ENCODE data around the gene SBSN. TPM values are rescaled to one million over a fixed set of nuclear protein-coding genes. Genes with fewer than 3 reads are reported as not detected.

Gene SBSN
- total RNA-seq, 3 donors from 2014 or later = not detected

Other genes with a start within 250 kb of the SBSN start
- gene HAMP, start 245.8 kb downstream of the SBSN start, total RNA-seq = 1 to 10 TPM in 1 of 3 donors, not detected in 2; 1.5 TPM
- gene MAG, start 236.2 kb downstream of the SBSN start, total RNA-seq = 1 to 10 TPM in 1 of 3 donors, not detected in 2; 4.2 TPM
- 1 to 10 TPM in 2 of 3 donors, under 1 TPM in 1; 0.33 to 7.8 (median 4.8) TPM for gene CD22, start 199.1 kb downstream of the SBSN start, total RNA-seq
- not detected for gene FFAR1, start 180.4 kb downstream of the SBSN start, total RNA-seq
- gene FFAR3, start 169.9 kb downstream of the SBSN start, total RNA-seq = under 1 TPM in 2 of 3 donors, not detected in 1; 0.16 to 0.33 TPM
- under 1 TPM in 1 of 3 donors, not detected in 2; 0.66 TPM for gene GPR42, start 157.2 kb downstream of the SBSN start, total RNA-seq
- gene FFAR2, start 80.1 kb downstream of the SBSN start, total RNA-seq = under 1 TPM in 1 of 3 donors, not detected in 2; 0.15 TPM
- gene KRTDAP, start 37.8 kb downstream of the SBSN start, total RNA-seq = not detected
- gene DMKN, start 14.7 kb downstream of the SBSN start, total RNA-seq = 100 to 1,000 TPM in 1 of 3 donors, 10 to 100 TPM in 1, under 1 TPM in 1; 0.96 to 135 (median 61.0) TPM
- gene GAPDHS, start 5.1 kb upstream of the SBSN start, total RNA-seq = not detected
- 10 to 100 TPM; 67.4 to 91.8 (median 91.8) TPM for gene TMEM147, start 17.3 kb upstream of the SBSN start, total RNA-seq
- gene ATP4A, start 35.3 kb upstream of the SBSN start, total RNA-seq = not detected
- gene PMIS2, start 57.9 kb upstream of the SBSN start, total RNA-seq = not detected
- 10 to 100 TPM in 1 of 3 donors, 1 to 10 TPM in 2; 5.9 to 13.0 (median 9.5) TPM for gene HAUS5, start 84.4 kb upstream of the SBSN start, total RNA-seq
- gene RBM42, start 100.7 kb upstream of the SBSN start, total RNA-seq = 10 to 100 TPM; 44.6 to 51.4 (median 44.6) TPM
- gene ETV2, start 113.4 kb upstream of the SBSN start, total RNA-seq = under 1 TPM in 1 of 3 donors, not detected in 2; 0.59 TPM
- gene COX6B1, start 120.0 kb upstream of the SBSN start, total RNA-seq = 100 to 1,000 TPM; 320 to 418 (median 391) TPM
- gene UPK1A, start 138.2 kb upstream of the SBSN start, total RNA-seq = not detected
- gene ZBTB32, start 176.2 kb upstream of the SBSN start, total RNA-seq = under 1 TPM in 1 of 3 donors, not detected in 2; 0.33 TPM
- 10 to 100 TPM; 14.2 to 16.2 (median 16.1) TPM for gene KMT2B, start 189.7 kb upstream of the SBSN start, total RNA-seq
- 10 to 100 TPM in 2 of 3 donors, 1 to 10 TPM in 1; 8.8 to 16.1 (median 14.1) TPM for gene IGFLR1, start 214.1 kb upstream of the SBSN start, total RNA-seq
- gene U2AF1L4, start 217.1 kb upstream of the SBSN start, total RNA-seq = 10 to 100 TPM; 15.7 to 37.5 (median 19.5) TPM
- gene PSENEN, start 217.3 kb upstream of the SBSN start, total RNA-seq = 10 to 100 TPM; 37.4 to 54.1 (median 54.0) TPM
- gene LIN37, start 220.3 kb upstream of the SBSN start, total RNA-seq = 10 to 100 TPM; 12.8 to 15.4 (median 14.2) TPM
- gene HSPB6, start 228.7 kb upstream of the SBSN start, total RNA-seq = 100 to 1,000 TPM in 1 of 3 donors, 10 to 100 TPM in 2; 31.0 to 144 (median 81.9) TPM
- 1 to 10 TPM; 5.7 to 6.4 (median 6.2) TPM for gene PROSER3, start 229.9 kb upstream of the SBSN start, total RNA-seq
- 10 to 100 TPM in 2 of 3 donors, 1 to 10 TPM in 1; 5.1 to 17.7 (median 12.8) TPM for gene ARHGAP33, start 247.3 kb upstream of the SBSN start, total RNA-seq